ENCODE measurements around the gene ESM1. TPM values are rescaled to one million over a fixed set of nuclear protein-coding genes. Genes with fewer than 3 reads are reported as not detected.

Gene ESM1
- total and polyA plus RNA-seq, 2 experiments from 2014 or later = 1.5 to 2.2 TPM

- no peak for DNase-seq (ENCODE audit: low spot score)
- WGBS (ENCODE audit: low lambda C conversion rate, missing lambda C conversion rate) = 47% methylated on average over 3 of the region's 3 CpGs
- H3K36me3 ChIP-seq (replicated peaks; ENCODE audit: insufficient read depth, low read depth) = no peaks in the 10 kb centered on the region
Measured at GRCh38 chr5:54991416-54991815, 6.0 kb upstream of the ESM1 start.

GRCh38 chr5:54990841-54991258, 5.5 kb upstream of the ESM1 start:
- H3K4me1 ChIP-seq (ENCODE audit: insufficient read depth) = no peaks in the 10 kb centered on the region
- WGBS (ENCODE audit: low lambda C conversion rate, missing lambda C conversion rate) = 87% methylated on average over 1 of the region's 1 CpG
- DNase-seq (ENCODE audit: low spot score) = no peak

More at GRCh38 chr5:54991416-54991815, 6.0 kb upstream of the ESM1 start:
- H3K79me2 ChIP-seq = no peaks in the 10 kb centered on the region
- no peak overlapping the region for H3K4me3 ChIP-seq
- TF ChIP-seq CTCF (IDR thresholded peaks at IDR 0.05; ENCODE audit: poor library complexity) (no peak), EZH2 (IDR thresholded peaks at IDR 0.05; ENCODE audit: borderline replicate concordance) (no peak), EZH2phosphoT487 (IDR thresholded peaks at IDR 0.05; ENCODE audit: low read depth, severe bottlenecking, unreplicated experiment) (no peak)
- H3K9me2 ChIP-seq (replicated peaks; ENCODE audit: insufficient read depth) = no peaks in the 10 kb centered on the region
- H3K4me2 ChIP-seq = no peak overlapping the region
- H3K9me3 ChIP-seq (ENCODE audit: low read depth) = no peaks in the 10 kb centered on the region
- H3K27ac ChIP-seq = no peak overlapping the region
- no peaks in the 10 kb centered on the region for H4K20me1 ChIP-seq (ENCODE audit: insufficient read depth, poor library complexity, severe bottlenecking)
- H3K4me1 ChIP-seq (ENCODE audit: insufficient read depth) = no peaks in the 10 kb centered on the region
- no peak overlapping the region for H2AFZ ChIP-seq
- peaks cover 7% of the 10 kb centered on the region for H3K27me3 ChIP-seq

GRCh38 chr5:54988817-54989216, 3.4 kb upstream of the ESM1 start:
- Histone ChIP-seq H3K27me3 (peaks cover 21% of the 10 kb centered on the region), H3K4me2 (no peak overlapping the region), H3K9me2 (replicated peaks; ENCODE audit: insufficient read depth) (no peaks in the 10 kb centered on the region), H3K4me3 (no peak overlapping the region), H3K9me3 (ENCODE audit: low read depth) (no peaks in the 10 kb centered on the region), H3K27ac (no peak overlapping the region), H3K4me1 (ENCODE audit: insufficient read depth) (no peaks in the 10 kb centered on the region), H3K79me2 (no peaks in the 10 kb centered on the region), H2AFZ (no peak overlapping the region), H4K20me1 (ENCODE audit: insufficient read depth, poor library complexity, severe bottlenecking) (no peaks in the 10 kb centered on the region), H3K36me3 (replicated peaks; ENCODE audit: insufficient read depth, low read depth) (no peaks in the 10 kb centered on the region)
- 79% methylated on average over 2 of the region's 2 CpGs for WGBS (ENCODE audit: low lambda C conversion rate, missing lambda C conversion rate)
- DNase-seq (ENCODE audit: low spot score) = no peak
- TF ChIP-seq EZH2phosphoT487 (IDR thresholded peaks at IDR 0.05; ENCODE audit: low read depth, severe bottlenecking, unreplicated experiment) = no peak
- TF ChIP-seq CTCF (IDR thresholded peaks at IDR 0.05; ENCODE audit: poor library complexity) = no peak
- TF ChIP-seq EZH2 (IDR thresholded peaks at IDR 0.05; ENCODE audit: borderline replicate concordance) = no peak

More at GRCh38 chr5:54990841-54991258, 5.5 kb upstream of the ESM1 start:
- Histone ChIP-seq H4K20me1 (ENCODE audit: insufficient read depth, poor library complexity, severe bottlenecking) (no peaks in the 10 kb centered on the region), H3K4me2 (no peak overlapping the region), H3K27me3 (peaks cover 8% of the 10 kb centered on the region), H3K79me2 (no peaks in the 10 kb centered on the region), H3K9me3 (ENCODE audit: low read depth) (no peaks in the 10 kb centered on the region), H3K4me3 (no peak overlapping the region), H2AFZ (no peak overlapping the region), H3K9me2 (replicated peaks; ENCODE audit: insufficient read depth) (no peaks in the 10 kb centered on the region), H3K36me3 (replicated peaks; ENCODE audit: insufficient read depth, low read depth) (no peaks in the 10 kb centered on the region), H3K27ac (no peak overlapping the region)
- TF ChIP-seq EZH2phosphoT487 (IDR thresholded peaks at IDR 0.05; ENCODE audit: low read depth, severe bottlenecking, unreplicated experiment) = no peak
- TF ChIP-seq CTCF (IDR thresholded peaks at IDR 0.05; ENCODE audit: poor library complexity) = no peak
- no peak for TF ChIP-seq EZH2 (IDR thresholded peaks at IDR 0.05; ENCODE audit: borderline replicate concordance)

GRCh38 chr5:54988218-54988617, 2.8 kb upstream of the ESM1 start:
- TF ChIP-seq CTCF (IDR thresholded peaks at IDR 0.05; ENCODE audit: poor library complexity) = no peak
- TF ChIP-seq EZH2 (IDR thresholded peaks at IDR 0.05; ENCODE audit: borderline replicate concordance) = no peak
- no peak for TF ChIP-seq EZH2phosphoT487 (IDR thresholded peaks at IDR 0.05; ENCODE audit: low read depth, severe bottlenecking, unreplicated experiment)
- Histone ChIP-seq H3K4me3 (no peak overlapping the region), H3K27ac (no peak overlapping the region), H3K9me3 (ENCODE audit: low read depth) (no peaks in the 10 kb centered on the region), H3K4me1 (ENCODE audit: insufficient read depth) (no peaks in the 10 kb centered on the region), H3K27me3 (peaks cover 21% of the 10 kb centered on the region), H3K4me2 (no peak overlapping the region), H4K20me1 (ENCODE audit: insufficient read depth, poor library complexity, severe bottlenecking) (no peaks in the 10 kb centered on the region), H3K36me3 (replicated peaks; ENCODE audit: insufficient read depth, low read depth) (no peaks in the 10 kb centered on the region), H2AFZ (no peak overlapping the region), H3K79me2 (no peaks in the 10 kb centered on the region), H3K9me2 (replicated peaks; ENCODE audit: insufficient read depth) (no peaks in the 10 kb centered on the region)
- 70% methylated on average over 1 of the region's 1 CpG for WGBS (ENCODE audit: low lambda C conversion rate, missing lambda C conversion rate)
- DNase-seq (ENCODE audit: low spot score) = no peak
